A549 treated with RU486 at 1 μM for 4 hours (cell line): ENCODE data around the gene JAKMIP3. TPM values are rescaled to one million over a fixed set of nuclear protein-coding genes. Genes with fewer than 3 reads are reported as not detected.

Experiments
- total RNA-seq: library from RNA; stranded (reverse); fragments of 200-300 nt; extraction: Qiagen RNA extraction; gene quantifications from 5 replicates; pipeline ENCODE4 v1.2.3, GENCODE V29; 2022; ENCODE audit warnings: low read depth

JAKMIP3 gene
- 1.2 to 1.9 TPM (median 1.6 TPM) in 5 replicates for total RNA-seq

GRCh38 chr10:132065491-132066105 is at the start of gene JAKMIP3:
Gene JAKMIP3, plus strand, starts transcription at chr10:132065946. Its CDS starts 38,863 bp downstream, at chr10:132104809.

Other genes starting within 250 kb of the JAKMIP3 start
- gene PPP2R2D, start 164.9 kb upstream of the JAKMIP3 start, total RNA-seq, result 22.5 to 30.0 TPM (median 28.0 TPM) in 5 replicates
- 42.0 to 46.7 TPM (median 44.3 TPM) in 5 replicates for gene BNIP3, start 84.0 kb upstream of the JAKMIP3 start, total RNA-seq
- gene DPYSL4, start 121.0 kb downstream of the JAKMIP3 start, total RNA-seq, result 13.4 to 19.1 TPM (median 16.4 TPM) in 5 replicates
- 34.6 to 51.5 TPM (median 46.3 TPM) in 5 replicates for gene STK32C, start 242.0 kb downstream of the JAKMIP3 start, total RNA-seq